Stimulated activated CD8-positive, alpha-beta memory T cell treated with anti-CD3 and anti-CD28 coated beads, Interleukin-7, amount 100 ng/mL, for 48 hours (primary cell): ENCODE results near the gene TMEM37.
"Not testable (repeated sequence)": the region's sequence is repeated elsewhere in the genome, so short reads cannot be mapped to it uniquely, and the experiment has no call there.

Source experiments
- DNase-seq, 2 donors: peaks; one replicate each; pipeline ENCODE4 v3.0.0-alpha.2; 2020; ENCODE audit warnings: low read depth in 1 of 2; ENCODE audit errors: extremely low read depth in 1 of 2

Gene TMEM37, protein sequence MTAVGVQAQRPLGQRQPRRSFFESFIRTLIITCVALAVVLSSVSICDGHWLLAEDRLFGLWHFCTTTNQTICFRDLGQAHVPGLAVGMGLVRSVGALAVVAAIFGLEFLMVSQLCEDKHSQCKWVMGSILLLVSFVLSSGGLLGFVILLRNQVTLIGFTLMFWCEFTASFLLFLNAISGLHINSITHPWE

DNA sequence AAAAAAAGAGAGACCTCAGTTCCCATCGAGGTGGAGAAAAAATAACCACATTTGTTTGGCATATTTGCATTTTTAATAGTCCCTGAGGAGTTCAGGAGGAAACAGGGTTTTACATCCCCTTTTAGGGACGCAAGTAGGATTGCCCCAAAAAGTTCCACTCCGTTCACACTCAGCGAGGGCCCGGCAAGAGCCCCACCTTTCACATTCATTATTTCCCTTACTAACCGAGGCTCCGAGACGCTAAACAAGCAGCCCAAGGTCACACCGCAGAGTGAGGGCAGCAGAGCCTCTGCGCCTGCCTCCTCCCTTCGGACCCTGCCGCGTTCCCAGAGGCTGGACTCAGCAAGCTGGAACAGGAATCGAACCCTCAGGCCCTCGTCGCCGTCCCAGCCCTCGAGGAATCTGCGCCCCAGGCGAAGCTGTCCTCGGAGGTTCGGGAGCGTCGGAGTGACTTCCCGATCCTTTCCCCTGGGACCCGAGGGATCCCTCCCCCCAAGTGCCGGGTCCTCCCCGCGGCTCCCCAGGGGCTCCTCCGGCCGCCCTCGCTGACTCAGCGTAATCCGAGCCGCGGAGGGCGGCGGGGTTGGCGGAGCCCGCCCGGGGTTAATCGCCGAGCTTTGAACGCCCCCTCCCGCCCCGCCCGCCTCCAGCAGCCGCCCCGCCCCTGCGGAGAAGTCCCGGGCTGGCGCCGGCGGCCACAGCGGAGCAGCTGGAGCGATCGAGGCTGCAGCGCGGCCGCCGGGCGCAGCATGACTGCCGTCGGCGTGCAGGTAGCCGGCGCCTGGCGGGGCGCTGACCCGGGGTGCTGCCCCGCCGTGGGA is at the start of gene TMEM37:
TMEM37 (plus strand) TSS at position 700 of the 821 bp plus-strand sequence; CDS start at position 750, 50 bp downstream.
- no peak for DNase-seq

DNA sequence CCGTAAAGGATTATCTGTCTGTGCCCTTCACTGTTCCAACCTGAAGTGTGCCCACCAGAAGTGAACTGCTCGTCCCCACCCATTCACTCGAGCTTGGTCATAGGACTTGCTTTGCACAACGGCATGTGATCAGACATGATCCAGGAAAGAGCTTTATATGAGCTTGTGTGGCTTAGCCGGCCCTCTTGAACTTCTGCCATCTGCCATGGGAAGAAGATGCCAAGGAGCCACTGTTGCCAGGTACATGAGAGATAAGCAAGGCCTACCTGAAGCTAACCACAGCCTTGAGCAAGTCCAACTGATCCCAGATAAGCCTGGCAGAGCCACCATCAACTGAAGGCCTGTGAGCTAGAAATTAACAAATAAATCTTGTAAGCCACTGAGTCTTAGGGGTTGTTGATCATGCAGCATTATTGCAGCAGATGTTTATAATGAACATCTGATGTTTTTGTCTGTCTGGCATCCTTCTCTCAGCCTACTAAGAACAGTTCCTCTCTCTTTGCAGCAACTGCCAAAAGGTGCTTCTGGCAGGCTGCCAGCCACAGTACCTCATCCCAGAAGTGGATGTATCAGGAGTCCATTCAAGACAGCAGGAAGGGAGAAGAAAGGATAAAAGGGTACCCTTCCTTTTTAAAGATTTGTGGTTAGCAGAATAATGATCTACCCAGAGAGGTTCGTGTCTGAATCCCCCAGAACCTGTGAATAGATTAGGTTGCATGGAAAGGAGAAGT is 48.1 kb upstream of the TMEM37 start:
- DNase-seq, result no peak

DNA sequence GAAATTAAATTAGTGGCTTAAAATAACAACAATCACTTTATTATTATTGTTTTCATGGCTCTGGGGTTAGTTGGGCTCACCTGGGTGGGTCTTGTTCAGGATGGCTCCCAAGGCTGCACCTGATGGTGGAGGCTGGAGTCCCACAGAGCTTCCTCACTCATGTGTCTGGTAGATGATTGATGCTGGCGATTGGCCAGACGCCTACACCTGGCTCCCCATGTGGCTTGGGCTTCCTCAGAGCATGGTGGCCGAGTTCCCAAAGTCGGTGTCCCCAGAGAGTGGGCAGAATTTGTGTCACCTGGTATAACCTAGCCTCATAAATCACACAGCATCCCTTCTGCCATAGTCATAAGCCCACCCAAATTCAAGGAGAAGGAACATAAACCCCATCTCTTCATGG is 46.7 kb upstream of the TMEM37 start:
- DNase-seq, result no peak

DNA sequence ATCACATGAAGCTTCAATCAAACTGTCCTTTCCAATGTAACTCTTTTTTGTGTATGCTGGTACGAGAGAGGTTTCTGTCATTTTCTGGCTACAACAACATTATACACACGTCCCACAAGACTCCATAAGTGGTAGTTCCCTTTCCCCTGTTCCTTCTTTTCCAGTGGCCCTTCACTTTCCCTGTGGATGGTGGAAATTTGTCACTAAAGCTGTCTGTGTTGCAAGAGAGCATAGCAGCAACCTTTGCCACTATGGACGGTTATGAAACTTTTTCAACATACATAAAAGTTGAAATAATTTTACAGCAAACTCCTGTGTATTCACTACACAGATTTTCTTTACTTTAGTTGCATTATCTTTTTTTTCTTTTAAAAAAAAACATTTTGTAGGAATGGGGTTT is 46.2 kb upstream of the TMEM37 start:
- no peak for DNase-seq

DNA sequence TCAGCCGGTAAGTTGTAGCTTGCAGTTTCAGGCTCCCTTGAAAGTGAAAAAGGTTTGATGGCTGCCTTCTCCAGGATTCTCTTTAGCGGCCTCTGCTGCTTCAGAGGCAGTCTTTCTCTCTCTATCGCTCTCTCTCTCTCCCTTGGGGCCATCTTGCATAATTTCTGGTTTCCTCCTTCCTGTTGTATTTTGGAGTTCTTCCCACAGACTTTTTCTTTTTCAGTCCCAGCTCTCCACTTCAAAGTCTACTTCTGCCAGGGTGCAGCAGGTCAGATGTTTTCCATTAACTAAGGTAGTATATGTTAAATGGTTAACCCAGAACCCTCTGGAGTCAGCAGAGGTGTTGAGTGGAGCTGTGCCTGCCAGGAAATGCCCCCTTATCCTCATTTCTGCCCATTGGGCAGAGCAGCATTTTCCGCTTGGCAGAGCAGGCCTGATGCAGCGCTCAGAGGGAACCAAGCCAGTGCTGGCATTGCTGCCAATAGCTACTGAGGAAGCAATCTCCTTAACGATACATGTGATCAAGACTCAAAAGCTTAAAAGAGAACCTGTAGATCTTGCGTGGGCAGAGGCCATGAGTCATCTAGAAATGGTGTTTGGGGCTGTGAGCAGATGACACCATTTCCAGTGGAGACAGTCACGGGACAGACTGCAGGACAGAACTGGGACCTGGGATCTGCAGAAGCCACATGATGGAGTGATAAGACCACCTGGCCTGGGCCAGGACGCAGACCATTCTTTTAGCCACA is 44.1 kb upstream of the TMEM37 start:
- DNase-seq, result no peak

DNA sequence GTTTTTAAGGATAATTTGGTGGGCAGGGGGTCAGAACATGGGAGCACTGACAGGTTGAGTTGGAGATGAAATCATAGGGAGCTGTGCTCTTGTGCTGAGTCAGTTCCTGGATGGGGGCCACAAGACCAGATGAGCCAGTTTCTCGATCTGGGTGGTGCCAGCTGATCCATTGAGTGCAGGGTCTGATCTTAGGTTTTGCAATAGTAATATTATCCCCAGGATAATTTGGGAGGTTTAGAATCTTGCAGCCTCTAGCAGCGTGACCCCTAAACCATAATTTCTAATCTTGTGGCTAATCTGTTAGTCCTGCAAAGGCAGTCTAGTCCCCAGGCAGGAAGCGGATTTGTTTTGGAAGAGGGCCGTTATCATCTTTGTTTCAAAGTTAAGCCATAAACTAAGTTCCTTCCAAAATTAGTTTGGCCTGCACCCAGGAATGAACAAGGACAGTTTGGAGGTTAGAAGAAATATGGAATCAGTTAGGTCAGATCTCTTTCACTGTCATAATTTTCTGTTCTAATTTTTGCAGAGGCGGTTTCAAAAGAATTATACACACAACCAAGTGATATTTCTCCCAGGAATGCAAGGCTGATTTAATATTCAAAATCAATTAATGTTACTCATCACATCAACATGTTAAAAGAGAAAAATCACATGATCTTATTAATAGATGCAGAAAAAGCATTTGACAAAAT is 41.9 kb upstream of the TMEM37 start:
- no peak for DNase-seq

DNA sequence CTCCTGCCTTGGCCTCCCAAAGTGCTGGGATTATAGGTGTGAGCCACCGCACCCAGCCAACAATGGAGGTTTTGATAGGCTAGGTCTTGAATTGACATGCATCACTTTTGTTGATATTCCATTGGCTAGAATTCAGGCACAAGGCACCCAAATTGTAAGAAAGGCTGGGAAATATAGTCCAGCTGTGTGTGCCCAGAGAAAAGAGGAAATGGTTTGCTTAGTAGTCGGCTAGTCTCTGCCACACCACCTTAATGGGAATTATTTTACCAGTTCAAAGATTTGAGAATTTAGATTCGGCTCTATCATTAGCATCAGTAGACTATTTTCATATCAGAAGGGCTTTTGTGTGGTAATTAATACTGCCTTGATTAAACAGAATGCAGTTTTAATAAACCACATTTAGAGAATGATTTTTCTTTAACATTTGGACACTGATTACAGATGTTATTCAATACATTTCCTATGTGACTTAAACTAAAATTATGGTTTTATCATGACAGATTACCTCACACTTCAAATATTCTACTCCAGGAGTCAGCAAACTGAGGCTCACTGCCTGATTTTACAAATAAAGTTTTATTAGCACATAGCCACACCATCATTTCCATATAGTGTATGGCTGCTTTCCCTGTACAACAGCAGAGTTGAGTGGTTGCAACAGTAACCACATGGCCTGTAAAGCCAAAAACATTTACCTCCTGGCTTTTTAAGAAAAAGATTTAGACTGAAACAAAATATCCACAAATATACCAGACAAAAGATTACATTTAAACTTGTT is 37.5 kb upstream of the TMEM37 start:
- DNase-seq, result no peak

DNA sequence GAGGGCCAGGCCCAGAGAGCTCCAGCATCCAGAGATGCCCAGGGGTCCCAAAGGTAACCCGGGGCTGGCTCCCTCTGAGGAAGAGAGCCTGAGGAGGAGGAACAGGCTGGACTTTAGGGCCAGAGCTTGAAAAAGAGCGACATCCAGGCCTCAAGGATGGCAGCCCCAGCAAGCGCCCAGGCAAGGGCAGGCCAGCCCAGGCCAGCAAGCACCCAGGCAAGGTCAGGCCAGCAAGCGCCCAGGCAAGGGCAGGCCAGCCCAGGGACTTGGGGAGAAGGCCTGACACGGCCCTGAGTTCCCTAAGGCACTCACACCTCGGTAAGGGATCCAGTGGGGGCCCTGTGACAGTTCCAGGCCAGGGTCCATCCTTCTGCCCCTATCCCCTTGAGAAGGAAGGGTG is 34.5 kb upstream of the TMEM37 start:
- DNase-seq, result no peak

DNA sequence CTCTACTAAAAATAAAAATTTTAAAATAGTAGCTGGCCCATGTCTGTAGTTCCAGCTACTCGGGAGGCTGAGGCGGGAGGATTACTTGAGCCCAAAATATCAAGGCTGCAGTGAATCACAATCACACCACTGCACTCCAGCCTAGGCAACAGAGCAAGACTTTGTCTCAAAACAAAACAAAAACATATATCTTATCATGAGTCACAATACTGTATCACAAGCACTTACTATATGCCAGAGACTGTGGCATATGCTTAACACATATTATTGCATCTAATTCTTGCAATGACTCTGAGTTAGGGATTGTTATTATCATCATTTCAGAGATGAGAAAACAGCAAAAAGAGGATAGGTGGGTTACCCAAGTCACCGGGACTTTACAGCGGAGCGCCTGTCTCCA is 29.5 kb upstream of the TMEM37 start:
- DNase-seq, result no peak

DNA sequence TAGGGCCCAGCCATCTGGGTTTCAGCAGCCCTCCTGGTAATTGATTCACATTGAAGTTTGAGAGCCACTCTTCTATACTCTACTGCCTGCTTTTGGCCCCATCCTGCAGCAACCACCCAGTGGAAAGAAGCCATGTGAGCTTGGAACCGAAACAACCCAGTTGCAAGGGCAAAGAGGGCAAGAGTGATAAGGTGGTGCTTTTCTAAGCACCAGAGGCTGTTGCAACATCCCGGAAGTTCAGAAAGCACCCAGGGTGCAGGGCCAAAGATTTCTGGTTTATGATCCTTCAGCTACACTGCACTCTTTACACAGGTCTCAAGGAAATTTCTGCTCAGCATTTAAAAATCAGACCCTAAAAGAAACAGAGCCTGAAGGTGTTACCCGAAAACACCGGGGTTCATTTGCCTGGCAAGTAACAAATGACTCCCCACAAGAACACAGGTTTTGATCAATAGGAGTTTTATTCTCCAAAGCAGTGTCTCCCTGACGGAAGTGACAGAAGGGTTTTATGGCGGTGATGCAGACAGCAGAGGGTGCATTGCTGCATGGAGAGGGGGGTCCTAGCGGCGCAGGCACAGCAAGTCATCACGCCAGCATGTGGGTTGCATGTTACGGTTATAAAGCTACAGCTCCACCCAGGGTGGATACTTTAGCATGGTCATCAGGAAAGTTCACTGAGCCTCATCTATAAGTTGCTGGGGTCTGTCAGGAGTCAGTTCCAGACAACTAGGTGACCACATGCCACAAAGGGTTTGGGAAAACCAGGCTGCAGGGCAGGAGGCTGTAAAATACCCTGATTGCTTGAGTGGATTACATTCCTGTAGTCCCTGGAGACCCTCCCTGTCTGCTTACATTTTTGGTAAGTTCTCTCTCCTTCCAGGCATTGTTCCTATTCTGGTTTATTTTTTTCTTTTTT is 28.8 kb upstream of the TMEM37 start:
- DNase-seq, result no peak

DNA sequence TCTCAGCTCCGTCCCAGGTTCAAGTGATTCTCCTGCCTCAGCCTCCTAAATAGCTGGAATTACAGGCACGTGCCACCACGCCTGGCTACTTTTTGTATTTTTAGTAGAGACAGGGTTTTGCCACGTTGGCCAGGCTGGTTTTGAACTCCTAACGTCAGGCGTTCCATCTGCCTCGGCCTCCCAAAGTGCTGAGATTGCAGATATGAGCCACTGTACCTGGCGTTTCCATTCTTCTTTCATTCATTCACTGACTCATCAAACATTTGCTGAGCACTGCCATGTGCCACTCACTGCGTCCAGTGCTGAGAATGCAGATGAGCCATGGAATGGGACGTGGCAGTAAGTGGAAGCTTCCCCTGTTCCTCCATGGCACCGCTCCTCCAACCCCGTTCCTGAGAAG is 28.0 kb upstream of the TMEM37 start:
- DNase-seq, result not testable (repeated sequence)

DNA sequence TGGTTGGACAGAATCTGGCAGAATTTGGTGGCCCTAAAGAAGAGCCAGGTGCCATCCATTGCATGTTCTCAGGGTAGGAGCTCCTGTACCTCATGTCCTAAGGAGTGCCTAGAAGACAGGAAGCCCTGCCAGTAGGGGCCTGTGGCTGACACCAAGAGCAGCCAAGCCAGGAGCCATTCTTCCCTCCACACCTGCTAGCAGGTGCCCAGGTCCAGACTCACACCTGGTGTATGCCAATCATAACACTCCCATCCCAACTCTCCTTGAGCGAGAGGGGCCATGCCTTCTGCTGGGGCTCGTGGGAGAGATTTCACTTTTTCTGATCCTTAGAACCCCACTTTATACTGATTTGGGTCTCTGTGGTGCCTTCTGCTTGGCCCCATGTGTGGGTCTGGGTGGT is 26.5 kb upstream of the TMEM37 start:
- no peak for DNase-seq

DNA sequence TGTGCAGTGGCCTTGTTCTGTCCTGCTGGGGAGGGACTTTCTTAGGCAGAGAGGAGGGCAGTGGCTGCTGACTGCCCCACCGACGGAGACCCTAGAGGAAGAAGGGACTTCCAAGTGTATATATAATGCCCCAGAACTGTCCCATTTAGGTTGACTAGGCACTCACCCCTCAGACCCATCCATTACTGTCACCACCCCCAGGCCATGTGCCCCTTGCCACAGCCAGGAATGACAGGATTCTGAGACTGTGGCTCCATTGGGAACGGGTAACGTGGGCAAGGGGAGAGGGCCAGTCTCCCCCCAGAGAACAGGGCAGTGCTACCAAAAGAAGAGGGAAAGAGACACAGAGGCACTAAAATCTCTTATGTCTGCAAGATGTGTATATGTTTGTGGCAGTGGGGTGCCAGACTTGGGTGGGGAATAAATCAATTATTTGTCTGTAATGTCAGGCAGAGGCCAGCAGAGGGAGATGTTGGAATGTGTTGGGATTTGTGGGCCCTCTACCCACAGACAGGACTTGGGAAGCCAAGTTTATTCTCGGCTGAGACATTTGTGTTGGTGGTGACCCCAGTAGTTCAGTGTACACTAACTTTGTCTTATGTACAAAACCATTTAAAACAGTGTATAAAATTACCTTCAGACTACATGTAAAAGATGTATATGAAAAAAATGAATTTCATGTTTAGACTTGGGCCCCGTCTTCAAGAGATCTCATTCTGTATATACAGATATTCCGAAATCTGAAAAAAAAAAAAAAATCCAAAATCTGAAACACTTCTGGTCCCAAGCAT is 24.0 kb upstream of the TMEM37 start:
- DNase-seq, result no peak

DNA sequence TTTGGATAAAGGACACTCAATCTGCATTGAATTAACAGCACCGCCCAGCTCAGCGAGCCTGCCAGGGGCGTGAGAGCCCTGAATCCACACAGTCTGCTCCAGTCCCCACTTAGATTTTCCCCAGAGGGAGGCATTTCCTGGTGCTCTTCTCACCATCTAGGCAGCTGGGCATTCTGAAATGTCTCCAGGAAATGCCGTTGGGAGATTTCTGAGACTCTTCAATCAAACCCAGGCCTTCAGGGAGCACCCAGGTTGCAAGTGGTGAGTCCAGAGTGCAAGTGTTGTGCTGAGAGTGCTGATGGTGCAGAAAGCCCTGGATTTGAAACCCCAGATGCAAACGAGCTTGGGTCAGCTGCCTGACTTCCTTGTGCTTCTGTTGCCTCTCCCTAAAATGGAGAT is 23.4 kb upstream of the TMEM37 start:
- DNase-seq, result no peak

DNA sequence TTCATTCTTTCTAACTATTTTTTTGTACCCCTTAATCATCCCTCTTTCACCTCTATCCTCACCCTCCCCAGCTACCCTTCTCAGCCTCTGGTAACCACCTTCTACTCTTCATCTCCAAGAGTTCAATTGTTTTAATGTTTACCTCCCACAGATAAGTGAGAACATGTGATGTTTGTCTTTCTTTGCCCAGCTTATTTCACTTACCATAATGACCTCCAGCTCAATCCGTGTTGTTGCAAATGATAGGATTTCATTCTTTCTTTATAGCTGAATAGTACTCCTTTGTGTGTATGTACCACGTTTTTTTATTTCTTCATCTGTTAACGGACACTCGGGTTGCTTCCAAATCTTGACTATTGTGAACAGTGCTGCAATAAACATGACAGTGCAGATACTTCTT is 22.1 kb upstream of the TMEM37 start:
- DNase-seq, result no peak

DNA sequence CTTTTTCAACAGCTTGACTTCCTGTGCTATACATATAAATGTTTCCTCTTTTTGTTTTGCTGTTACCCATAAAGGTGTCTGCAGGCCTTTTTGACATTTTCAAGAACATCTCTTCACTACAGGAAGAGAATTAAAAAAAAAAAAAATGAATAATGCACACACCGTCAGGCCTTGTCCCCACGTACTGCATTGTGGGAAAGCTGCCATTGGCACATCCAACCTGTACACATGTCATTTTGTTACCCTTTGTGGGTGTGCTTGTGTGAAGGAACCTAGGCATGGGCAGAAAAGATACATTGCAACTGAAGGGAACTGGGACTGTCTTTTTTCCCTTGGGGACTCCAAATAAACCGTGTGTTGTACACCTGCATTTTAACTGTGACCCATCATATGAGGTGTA is 16.8 kb upstream of the TMEM37 start:
- DNase-seq, result no peak

DNA sequence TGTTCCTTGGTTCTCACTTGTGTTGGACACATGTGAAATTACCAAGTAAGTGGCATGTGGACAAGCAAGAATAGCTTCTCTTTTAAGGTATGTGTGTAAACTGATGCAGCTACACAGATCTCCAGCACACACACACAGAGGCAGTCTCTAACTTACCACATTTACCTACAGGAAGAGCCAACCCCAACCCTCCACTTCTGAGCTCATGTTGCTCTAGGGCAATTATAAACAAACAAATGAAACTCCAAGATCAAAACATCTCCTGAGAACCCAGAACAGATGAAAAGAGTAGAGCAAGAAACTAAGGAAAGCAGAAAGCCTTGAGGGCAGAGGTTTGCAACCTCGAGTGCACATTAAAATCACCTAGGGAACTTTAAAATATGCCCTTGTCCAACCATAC is 16.0 kb upstream of the TMEM37 start:
- DNase-seq, result no peak

DNA sequence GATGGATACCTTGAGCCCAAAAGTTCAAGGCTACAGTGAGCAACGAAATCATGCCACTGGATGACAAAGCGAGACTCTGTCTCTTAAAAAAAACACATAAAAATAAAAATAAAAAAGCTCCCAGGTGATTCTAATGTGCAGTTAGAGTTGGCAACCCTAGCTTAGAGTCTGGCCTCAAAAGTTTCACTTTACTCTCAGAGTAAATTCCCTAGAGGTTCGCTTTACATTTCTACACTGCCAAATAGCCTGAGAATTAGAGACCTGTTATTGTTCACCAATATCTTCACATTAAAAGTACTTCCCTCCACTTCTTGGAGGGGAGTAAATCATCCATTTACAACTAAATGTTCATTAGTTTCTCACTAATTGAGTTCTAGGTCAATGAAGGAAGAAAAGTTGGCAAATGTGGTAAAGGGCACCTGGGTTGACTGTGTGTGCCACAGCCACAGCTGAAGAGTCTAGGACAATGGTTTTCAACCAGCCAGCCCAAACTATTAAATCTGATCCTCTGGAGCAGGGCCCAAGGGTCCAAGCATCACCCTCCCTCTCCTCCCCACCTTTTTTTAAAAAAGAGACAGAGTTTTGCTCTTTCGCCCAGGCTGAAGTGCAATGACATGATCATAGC is 15.2 kb upstream of the TMEM37 start:
- no peak for DNase-seq
